GM12878 (cell line): ENCODE data around the gene R3HDM2. TPM values are rescaled to one million over a fixed set of nuclear protein-coding genes. Genes with fewer than 3 reads are reported as not detected.
"Not testable (repeated sequence)": the region's sequence is repeated elsewhere in the genome, so short reads cannot be mapped to it uniquely, and the experiment has no call there.

Experiments used
- ATAC-seq: fragments of 200-7000 bp; cut with Tn5 transposase; 3 replicates; pipeline ENCODE4 v1.9.1; 2020; ENCODE audit warnings: mild to moderate bottlenecking, moderate library complexity
- BruUV-seq: library from RNA; stranded (reverse); fragments of 400-500 nt; replicated peaks from 2 replicates; lab custom pipeline; 2021; lab: Mats Ljungman, UMichigan
- CTCF ChIA-PET: fragments of 300-600 bp; sonication (Branson Sonifier 250); formaldehyde crosslinking; extraction: SDS; loops from one replicate; lab custom pipeline; 2021; ENCODE audit warnings: inconsistent platforms; lab: Yijun Ruan, JAX
- POLR2A ChIA-PET: fragments of 350-600 bp; formaldehyde crosslinking; extraction: SDS; loops from one replicate; lab custom pipeline; 2021; ENCODE audit warnings: inconsistent platforms; lab: Charles Lee
- RAD21 ChIA-PET: fragments of 300-600 bp; sonication (Branson Sonifier 250); formaldehyde crosslinking; loops from one replicate; lab custom pipeline; 2023; ENCODE audit warnings: antibody characterized with exemption; ENCODE audit not compliant: unreplicated experiment; lab: Charles Lee
- SMC1A ChIA-PET: fragments of 300-600 bp; sonication (Branson Sonifier 250); formaldehyde crosslinking; loops from one replicate; lab custom pipeline; 2023; ENCODE audit not compliant: unreplicated experiment, uncharacterized antibody; lab: Charles Lee
- DNase-seq: peaks from one replicate; pipeline ENCODE4 v3.0.0-alpha.2; 2011; ENCODE audit warnings: low read depth, low spot score
- FAIRE-seq: peaks from 3 replicates; lab custom pipeline; 2011; peaks lifted over from hg19 to GRCh38; lab: Jason Lieb, UNC
- H2AFZ ChIP-seq: 2 replicates; pipeline ENCODE4 v1.6.0; 2011; ENCODE audit warnings: low read depth, low read length, control low read depth; ENCODE audit not compliant: control insufficient read depth
- H3K27ac ChIP-seq: 2 replicates; pipeline ENCODE4 v1.5.1; 2011; ENCODE audit warnings: control low read depth; ENCODE audit not compliant: control insufficient read depth, insufficient read depth
- H3K27me3 ChIP-seq, 2 experiments: replicated peaks in 1 of 2; 2 replicates each; pipeline versions ENCODE4 v1.6.0 to v1.6.1; 2011; ENCODE audit warnings: low read length in 1 of 2; ENCODE audit not compliant: control insufficient read depth in 2 of 2, insufficient read depth in 2 of 2
- H3K36me3 ChIP-seq, 2 experiments: 2 replicates each; pipeline ENCODE4 v1.5.1; 2011; ENCODE audit warnings: low read length in 1 of 2; ENCODE audit not compliant: control insufficient read depth in 2 of 2, insufficient read depth in 2 of 2
- H3K4me1 ChIP-seq: 2 replicates; pipeline ENCODE4 v1.6.1; 2011; ENCODE audit warnings: mild to moderate bottlenecking, low read length, moderate library complexity, mixed read lengths; ENCODE audit not compliant: control insufficient read depth, insufficient read depth
- H3K4me2 ChIP-seq: 2 replicates; pipeline ENCODE4 v1.6.0; 2011; ENCODE audit warnings: control low read depth; ENCODE audit not compliant: control insufficient read depth, insufficient read depth
- H3K4me3 ChIP-seq: fragments of 200-600 bp; sonication (generic); 2 replicates; pipeline ENCODE4 v1.5.1; 2016
- H3K79me2 ChIP-seq: 2 replicates; pipeline ENCODE4 v1.6.0; 2011; ENCODE audit warnings: low read length; ENCODE audit not compliant: control insufficient read depth, insufficient read depth
- H3K9ac ChIP-seq: 2 replicates; pipeline ENCODE4 v1.8.0; 2011; ENCODE audit warnings: low read length, control low read depth, mixed read lengths; ENCODE audit not compliant: control insufficient read depth, insufficient read depth
- H3K9me3 ChIP-seq: replicated peaks from 3 replicates; pipeline ENCODE4 v1.5.1; 2011; ENCODE audit warnings: mild to moderate bottlenecking, low read length; ENCODE audit not compliant: control insufficient read depth, insufficient read depth
- H4K20me1 ChIP-seq: 2 replicates; pipeline ENCODE4 v1.6.0; 2011; ENCODE audit not compliant: control insufficient read depth, insufficient read depth
- CREM ChIP-seq: IDR thresholded peaks from 2 replicates; pipeline ENCODE4 v1.6.1; 2014; ENCODE audit warnings: antibody characterized with exemption, low read depth
- SPI1 ChIP-seq: IDR thresholded peaks from 2 replicates; pipeline ENCODE4 v1.6.1; 2011; ENCODE audit warnings: low read depth, mild to moderate bottlenecking, low read length, moderate library complexity, borderline replicate concordance; ENCODE audit not compliant: insufficient read depth
- ZNF622 ChIP-seq: fragments of 450-650 bp; IDR thresholded peaks from 2 replicates; pipeline ENCODE4 v1.6.1; 2017; ENCODE audit warnings: mild to moderate bottlenecking, inconsistent platforms
- ZSCAN29 ChIP-seq: fragments of 450-650 bp; IDR thresholded peaks from 2 replicates; pipeline ENCODE4 v1.6.1; 2017; ENCODE audit warnings: mild to moderate bottlenecking, moderate library complexity
- WGBS: methylation state at CpG from one replicate; pipeline ENCODE4 v1.1.6; 2016; ENCODE audit warnings: low lambda C conversion rate; ENCODE audit not compliant: insufficient replicate concordance, insufficient coverage; ENCODE audit errors: missing lambda C conversion rate; 5-methylcytosine and 5-hydroxymethylcytosine counted together
- in situ Hi-C: fragments of 300-500 bp; cut with MboI; formaldehyde crosslinking; loops from 9 replicates; pipeline ENCODE4 v1.14.3; 2018; ENCODE audit warnings: mixed read lengths
- intact Hi-C: fragments of 100-400 bp; cut with micrococcal nuclease; formaldehyde crosslinking; loops from one replicate; pipeline ENCODE4 v1.14.2; 2022; ENCODE audit not compliant: unreplicated experiment
- polyA plus RNA-seq, 11 experiments: library from polyadenylated mRNA; depleted of rRNA in 4 of 11; unstranded in 6 of 11; stranded (reverse) in 5 of 11; fragments of >200 nt; fragmentation: Nextera tagmentation in 4 of 11; fragmentation: Illumina TruSeq in 1 of 11; extraction: Ambion mirVana in 4 of 11; extraction: Trizol in 1 of 11; gene quantifications; 1 replicate in 1 of 11; 2 replicates in 10 of 11; pipeline versions ENCODE4 v1.2.1 to v1.2.3, GENCODE V29; 2011 to 2016; ENCODE audit warnings: inconsistent platforms in 2 of 11, missing spikeins in 2 of 11, low read depth in 1 of 11
- total RNA-seq, 4 experiments: library from RNA; depleted of rRNA in 3 of 4; stranded (reverse); fragments of >200 nt in 3 of 4; fragmentation: Illumina TruSeq in 1 of 4; extraction: Trizol in 1 of 4; gene quantifications; 2 replicates each; pipeline versions ENCODE4 v1.2.1 to v1.2.3, GENCODE V29; 2013 to 2021

Gene R3HDM2
- total and polyA plus RNA-seq, 10 of the 15 experiments (the other 5 are each of a cell fraction or from before 2014, with no cell fraction given), result 4.6 to 26.1 (median 11.2) TPM

DNA sequence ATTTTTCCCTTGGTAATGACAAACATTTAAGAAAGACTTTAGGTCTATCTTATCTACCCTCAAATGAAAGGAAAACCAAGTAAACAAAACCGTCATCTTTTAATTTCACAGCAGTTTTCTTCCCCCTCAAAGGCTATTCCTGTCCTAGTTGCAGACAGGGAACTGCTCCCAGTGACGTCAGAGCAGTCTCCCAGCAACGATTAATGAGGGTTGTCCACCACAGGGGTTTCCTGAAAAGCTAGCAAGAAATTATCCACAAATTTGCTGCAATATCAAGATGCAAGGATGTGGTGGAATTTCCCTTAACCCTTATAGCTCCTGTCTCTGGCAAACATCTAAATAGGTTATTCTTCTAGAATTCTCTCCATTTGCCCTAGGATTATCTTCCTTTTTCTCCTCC is 90.7 kb downstream of the R3HDM2 start:
- Histone ChIP-seq H3K79me2 (no peaks in the 10 kb centered on the region), H3K4me2 (no peak overlapping the region; the same call in 1 of the 2 replicates), H3K4me1 (no peaks in the 10 kb centered on the region; the same call in 1 of the 2 replicates), H3K9ac (no peak overlapping the region), H2AFZ (no peak overlapping the region), H3K36me3 (no peaks in the 10 kb centered on the region; a peak in 1 of 4 replicates)
- intact Hi-C loops (no loop called here), in situ Hi-C loops (no loop called here)
- SMC1A ChIA-PET, result interaction anchor here (0.6 to 1.5 kb wide), 7 partner anchors 13 to 524 kb away, joined by 3 to 4 read pairs (median 3); no protein-coding TSS in a partner anchor
- DNase-seq (no peak), ATAC-seq (no peak)
- WGBS, result 60% methylated on average over 3 of the region's 3 CpGs
- TF ChIP-seq ZSCAN29 (no peak), CREM (peak; percentile 31; the same call in 1 of the 2 replicates), ZNF622 (no peak), SPI1 (peak; percentile 13; the same call in 1 of the 2 replicates)
- TF ChIP-seq, all 136 proteins: peak for 2
- no peaks in the 10 kb centered on the region for H4K20me1 ChIP-seq
- H3K9me3 ChIP-seq, result no peaks in the 10 kb centered on the region; the same call in 2 of the 3 replicates
- RAD21 ChIA-PET, result interaction anchor here (1.6 kb wide), 1 partner anchor 32 kb away, joined by 4 read pairs; no protein-coding TSS in a partner anchor
- H3K4me3 ChIP-seq, result no peak overlapping the region
- FAIRE-seq, result no peak
- POLR2A ChIA-PET, result interaction anchor here (0.6 kb wide), 1 partner anchor 383 kb away, joined by 3 read pairs; no protein-coding TSS in a partner anchor
- no peaks in the 10 kb centered on the region for H3K27me3 ChIP-seq
- TSS peak; percentile 29 for BruUV-seq
- CTCF ChIA-PET, result interaction anchor here (0.7 to 2.8 kb wide), 5 partner anchors 11 to 113 kb away, joined by 3 to 13 read pairs (median 3); partner anchors contain the start of gene SHMT2
- H3K27ac ChIP-seq, result peak overlapping the region; percentile 14; the same call in 1 of the 2 replicates

DNA sequence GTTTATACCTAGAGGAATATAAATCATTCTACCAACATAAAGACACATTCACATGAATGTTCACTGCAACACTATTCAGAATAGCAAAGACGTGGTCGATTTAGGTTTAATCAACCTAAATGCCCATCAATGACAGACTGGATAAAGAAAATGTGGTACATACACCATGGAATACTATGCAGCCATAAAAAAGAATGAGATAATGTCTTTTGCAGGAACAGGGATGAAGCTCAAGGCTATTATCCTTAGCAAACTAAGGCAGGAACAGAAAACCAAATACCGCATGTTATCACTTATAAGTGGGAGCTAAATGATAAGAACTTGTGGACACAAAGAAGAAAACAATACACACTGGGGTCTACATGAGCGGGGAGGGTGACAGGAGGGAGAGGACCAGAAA is 94.5 kb downstream of the R3HDM2 start:
- H3K27me3 ChIP-seq, BruUV-seq, FAIRE-seq, H3K36me3 ChIP-seq, POLR2A ChIA-PET, H3K9me3 ChIP-seq, H3K9ac ChIP-seq, H2AFZ ChIP-seq, in situ Hi-C loops, ATAC-seq, H3K4me1 ChIP-seq, H3K4me2 ChIP-seq, H3K27ac ChIP-seq, intact Hi-C loops, H3K79me2 ChIP-seq, H4K20me1 ChIP-seq, RAD21 ChIA-PET, DNase-seq, H3K4me3 ChIP-seq: not testable (repeated sequence)
- ChIA-PET CTCF (interaction anchor here (0.6 to 2.2 kb wide), 3 partner anchors 12 to 116 kb away, joined by 3 to 6 read pairs (median 4); no protein-coding TSS in a partner anchor), SMC1A (interaction anchor here (0.8 to 1.6 kb wide), 2 partner anchors 12 to 51 kb away, joined by 3 to 4 read pairs; no protein-coding TSS in a partner anchor)
- 99% methylated on average over 4 of the region's 4 CpGs for WGBS
